Kasumi-1 (cell line): ENCODE data around the gene RHD.
"Not testable (repeated sequence)": the region's sequence is repeated elsewhere in the genome, so short reads cannot be mapped to it uniquely, and the experiment has no call there.

Experiments used
- DNase-seq, 2 experiments: peaks; one replicate each; lab custom pipeline; 2025; lab: John Stamatoyannopoulos, UW

Gene RHD

GRCh38 chr1:25257196-25257595 lies 15.1 kb upstream of the RHD start:
- DNase-seq = no peak

- not testable (repeated sequence) for DNase-seq
Measured at GRCh38 chr1:25259813-25260212, 12.5 kb upstream of the RHD start.

GRCh38 chr1:25260336-25260735 lies 12.0 kb upstream of the RHD start:
- not testable (repeated sequence) for DNase-seq

- peak in 1 of 2 experiments; percentile 18 for DNase-seq
Measured at GRCh38 chr1:25266554-25267287, 5.6 kb upstream of the RHD start.

- DNase-seq = peak; percentile 67 to 79
Measured at GRCh38 chr1:25267288-25268142, 4.8 kb upstream of the RHD start.

- DNase-seq = not testable (repeated sequence)
Measured at GRCh38 chr1:25268143-25268760, 4.1 kb upstream of the RHD start.

- not testable (repeated sequence) for DNase-seq
Measured at GRCh38 chr1:25275648-25276047, 3.3 kb downstream of the RHD start.

GRCh38 chr1:25277295-25277694 lies 5.0 kb downstream of the RHD start:
- not testable (repeated sequence) for DNase-seq

GRCh38 chr1:25278358-25278757 lies 6.0 kb downstream of the RHD start:
- not testable (repeated sequence) for DNase-seq

- DNase-seq = not testable (repeated sequence)
Measured at GRCh38 chr1:25278790-25279189, 6.5 kb downstream of the RHD start.

- DNase-seq = not testable (repeated sequence)
Measured at GRCh38 chr1:25279693-25280111, 7.4 kb downstream of the RHD start.

GRCh38 chr1:25285862-25286261 lies 13.6 kb downstream of the RHD start:
- not testable (repeated sequence) for DNase-seq

- DNase-seq = not testable (repeated sequence)
Measured at GRCh38 chr1:25287164-25287563, 14.9 kb downstream of the RHD start.

- DNase-seq = not testable (repeated sequence)
Measured at GRCh38 chr1:25288573-25289101, 16.3 kb downstream of the RHD start.

- DNase-seq = not testable (repeated sequence)
Measured at GRCh38 chr1:25290043-25290442, 17.7 kb downstream of the RHD start.

GRCh38 chr1:25293426-25293825 lies 21.1 kb downstream of the RHD start:
- not testable (repeated sequence) for DNase-seq

GRCh38 chr1:25294889-25295826 lies 22.8 kb downstream of the RHD start:
- DNase-seq = not testable (repeated sequence)

- not testable (repeated sequence) for DNase-seq
Measured at GRCh38 chr1:25296501-25296900, 24.2 kb downstream of the RHD start.

GRCh38 chr1:25300729-25301128 lies 28.4 kb downstream of the RHD start:
- DNase-seq = not testable (repeated sequence)

- not testable (repeated sequence) for DNase-seq
Measured at GRCh38 chr1:25302330-25302729, 30.0 kb downstream of the RHD start.

GRCh38 chr1:25304936-25305335 lies 32.6 kb downstream of the RHD start:
- DNase-seq = not testable (repeated sequence)
